ENCODE data around the gene FLOT1. TPM values are rescaled to one million over a fixed set of nuclear protein-coding genes. Genes with fewer than 3 reads are reported as not detected.
"Not testable (repeated sequence)": the region's sequence is repeated elsewhere in the genome, so short reads cannot be mapped to it uniquely, and the experiment has no call there.

FLOT1 gene
- total RNA-seq, 1 donor from 2014 or later = 46.7 TPM

GRCh38 chr6:30767158-30767943, 24.9 kb upstream of the FLOT1 start:
- DNase-seq (ENCODE audit: low spot score) = no peak

- no peak for DNase-seq (ENCODE audit: low spot score)
Measured at GRCh38 chr6:30766461-30767157, 24.1 kb upstream of the FLOT1 start.

GRCh38 chr6:30765495-30765894, 23.0 kb upstream of the FLOT1 start:
- DNase-seq (ENCODE audit: low spot score) = not testable (repeated sequence)

GRCh38 chr6:30764490-30765043, 22.1 kb upstream of the FLOT1 start:
- not testable (repeated sequence) for DNase-seq (ENCODE audit: low spot score)

- peak; percentile 57 for DNase-seq (ENCODE audit: low spot score)
Measured at GRCh38 chr6:30763618-30764489, 21.4 kb upstream of the FLOT1 start.

- no peak for DNase-seq (ENCODE audit: low spot score)
Measured at GRCh38 chr6:30763155-30763617, 20.7 kb upstream of the FLOT1 start.

- DNase-seq (ENCODE audit: low spot score) = no peak
Measured at GRCh38 chr6:30761791-30762429, 19.4 kb upstream of the FLOT1 start.

GRCh38 chr6:30760549-30760948, 18.1 kb upstream of the FLOT1 start:
- no peak for DNase-seq (ENCODE audit: low spot score)

- DNase-seq (ENCODE audit: low spot score) = peak; percentile 89
Measured at GRCh38 chr6:30759575-30760239, 17.2 kb upstream of the FLOT1 start.

GRCh38 chr6:30757261-30757904, 14.9 kb upstream of the FLOT1 start:
- DNase-seq (ENCODE audit: low spot score) = no peak

GRCh38 chr6:30756405-30757003, 14.0 kb upstream of the FLOT1 start:
- not testable (repeated sequence) for DNase-seq (ENCODE audit: low spot score)

GRCh38 chr6:30754631-30755030, 12.1 kb upstream of the FLOT1 start:
- DNase-seq (ENCODE audit: low spot score) = no peak

- DNase-seq (ENCODE audit: low spot score) = peak; percentile 100
Measured at GRCh38 chr6:30752157-30752927, 9.9 kb upstream of the FLOT1 start.

- no peak for DNase-seq (ENCODE audit: low spot score)
Measured at GRCh38 chr6:30750379-30750668, 7.8 kb upstream of the FLOT1 start.

- no peak for DNase-seq (ENCODE audit: low spot score)
Measured at GRCh38 chr6:30749554-30750378, 7.3 kb upstream of the FLOT1 start.

GRCh38 chr6:30748851-30749540, 6.5 kb upstream of the FLOT1 start:
- no peak for DNase-seq (ENCODE audit: low spot score)
